CD4-positive, alpha-beta T cell treated with Interleukin-17A for 4 hours (primary cell): Measurements from ENCODE around the gene GNPNAT1.

Experiments used
- DNase-seq: peaks from one replicate; pipeline ENCODE4 v3.0.0-alpha.2; 2020; ENCODE audit warnings: mixed read lengths

Gene GNPNAT1

DNA sequence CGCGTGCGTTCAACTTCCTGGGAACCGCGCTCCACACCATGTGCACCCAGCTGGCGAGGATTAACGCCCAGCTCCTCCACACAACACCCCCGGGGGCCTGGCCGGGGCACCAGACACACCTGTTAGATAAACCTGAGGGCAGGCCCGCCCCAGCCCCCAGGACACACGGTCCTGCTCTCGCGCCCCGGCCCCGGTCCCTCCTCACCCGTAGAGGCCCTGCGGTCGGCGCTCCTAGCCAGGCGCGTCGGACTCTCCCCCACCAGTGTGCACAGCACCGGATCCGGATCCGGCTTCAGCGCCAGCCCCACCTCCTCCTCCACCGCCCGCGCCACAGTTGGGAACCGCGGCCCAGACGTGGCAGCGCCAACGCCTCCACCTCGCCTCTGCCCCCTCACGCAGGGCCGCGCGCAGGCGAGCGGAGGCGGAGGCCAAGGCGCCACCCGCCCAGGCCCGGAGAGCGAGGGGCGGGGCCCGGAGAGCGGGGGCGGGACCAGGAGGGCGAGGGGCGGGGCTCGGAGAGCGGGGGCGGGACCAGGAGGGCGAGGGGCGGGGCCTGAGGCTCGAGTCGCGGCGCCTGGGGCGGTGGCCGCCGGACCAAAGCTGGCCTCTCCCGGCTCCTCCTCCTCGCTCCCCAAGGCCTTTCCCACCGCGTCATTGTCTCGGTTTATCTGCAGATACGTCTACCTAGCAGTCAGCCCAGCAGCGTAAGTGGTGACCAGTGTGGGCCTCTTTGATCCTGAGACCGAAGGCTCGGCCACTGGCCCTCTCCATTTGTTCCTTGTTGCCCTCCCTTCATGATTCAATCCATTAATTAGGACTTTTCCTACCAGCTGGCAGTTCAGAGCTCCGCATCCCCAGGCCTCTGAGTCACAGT lies at the start of gene GNPNAT1:
Gene GNPNAT1 (minus strand): TSS at position 385 of the 874 bp plus-strand sequence. CDS start 6,957 bp downstream, outside the sequence.
- peak; percentile 91 for DNase-seq

DNA sequence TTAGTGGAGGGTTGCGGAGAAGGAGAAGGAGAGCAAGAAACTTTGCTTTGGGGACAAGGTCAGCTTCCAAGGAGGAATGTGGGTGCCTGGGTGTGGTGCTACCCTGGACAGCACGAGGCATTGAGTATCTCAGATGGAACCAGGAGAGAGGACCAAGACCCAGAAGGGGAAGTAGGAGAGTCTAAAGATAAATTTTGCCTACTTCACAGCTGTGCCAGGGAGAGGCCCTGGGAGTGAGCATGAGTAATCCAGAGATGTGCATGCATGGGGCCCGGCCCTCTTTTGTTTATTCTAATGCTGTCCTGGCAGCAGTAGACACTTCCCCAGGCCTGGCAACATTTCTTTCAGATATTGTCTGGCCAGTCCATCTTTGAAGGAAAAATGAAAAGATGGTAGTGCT lies 49.5 kb upstream of the GNPNAT1 start:
- no peak for DNase-seq

DNA sequence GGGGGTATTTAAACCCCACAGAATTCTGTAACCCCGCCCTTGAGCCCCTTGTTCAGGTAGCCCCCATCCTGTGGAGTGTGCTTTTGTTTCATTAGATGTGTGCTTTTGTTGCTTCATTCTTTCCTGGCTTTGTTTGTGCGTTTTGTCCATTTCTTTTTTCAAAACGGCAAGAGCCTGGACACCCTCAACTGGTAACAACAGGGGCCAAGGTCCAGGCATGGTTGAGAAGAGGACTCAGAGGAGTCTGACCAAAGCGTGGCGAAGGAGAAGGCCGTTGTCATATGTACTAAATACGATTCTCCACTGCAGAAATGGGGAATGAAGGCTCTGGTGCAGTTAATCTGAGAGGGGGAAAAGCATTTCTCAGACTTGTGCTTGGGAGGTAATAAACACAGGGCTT lies 46.0 kb upstream of the GNPNAT1 start:
- no peak for DNase-seq

DNA sequence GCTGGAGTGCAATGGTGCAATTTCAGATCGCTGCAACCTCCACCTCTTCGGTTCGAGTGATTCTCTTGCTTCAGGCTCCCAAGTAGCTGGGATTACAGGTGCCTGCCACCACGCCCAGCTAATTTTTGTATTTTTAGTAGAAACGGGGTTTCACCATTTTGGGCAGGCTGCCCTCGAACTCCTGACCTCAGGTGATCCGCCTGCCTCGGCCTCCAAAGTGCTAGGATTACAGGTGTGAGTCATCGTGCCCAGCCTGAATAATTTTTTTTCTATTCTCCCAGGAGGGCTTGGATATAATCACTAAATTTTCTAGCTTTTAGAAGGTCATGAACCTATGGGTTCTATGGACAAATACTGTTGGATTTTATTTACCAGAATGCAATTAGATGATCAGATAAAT lies 44.7 kb upstream of the GNPNAT1 start:
- no peak for DNase-seq

DNA sequence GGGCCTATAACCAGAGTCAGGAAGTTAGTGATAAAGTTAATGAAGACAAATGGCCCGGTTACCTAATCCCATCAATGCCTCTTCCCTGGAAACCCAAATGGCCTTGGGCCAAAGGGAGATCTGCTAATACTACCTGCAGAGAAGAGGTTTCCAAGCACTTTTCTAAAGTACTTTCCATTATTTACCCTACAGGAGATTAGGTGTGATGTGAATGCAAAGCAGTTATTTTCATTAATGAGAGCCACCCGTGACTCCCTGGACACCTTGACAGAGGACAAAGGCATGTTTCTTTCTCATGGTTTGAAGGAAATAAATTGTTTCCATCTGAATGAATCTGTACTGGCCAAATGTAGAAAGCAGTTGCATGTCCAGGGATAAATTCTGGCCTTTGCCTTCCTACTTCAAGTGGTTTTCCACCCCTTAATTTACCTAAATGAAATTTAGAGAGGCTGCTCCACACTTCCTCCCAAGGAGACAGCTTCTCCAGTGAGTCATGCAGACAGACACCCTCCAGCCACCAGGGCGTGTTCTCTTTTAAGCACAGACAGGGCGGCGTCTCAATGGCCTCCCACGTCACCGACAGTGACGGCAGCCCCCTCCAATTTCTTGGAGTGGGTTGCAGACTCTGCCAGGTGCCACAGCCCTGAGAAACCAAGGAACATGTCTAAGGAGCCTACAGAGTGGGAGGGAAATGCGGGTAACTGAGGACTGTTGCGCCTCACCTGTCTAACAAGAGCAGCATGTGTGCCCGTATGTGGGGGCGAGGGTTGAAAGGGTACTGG lies 43.9 kb upstream of the GNPNAT1 start:
- DNase-seq, result no peak

DNA sequence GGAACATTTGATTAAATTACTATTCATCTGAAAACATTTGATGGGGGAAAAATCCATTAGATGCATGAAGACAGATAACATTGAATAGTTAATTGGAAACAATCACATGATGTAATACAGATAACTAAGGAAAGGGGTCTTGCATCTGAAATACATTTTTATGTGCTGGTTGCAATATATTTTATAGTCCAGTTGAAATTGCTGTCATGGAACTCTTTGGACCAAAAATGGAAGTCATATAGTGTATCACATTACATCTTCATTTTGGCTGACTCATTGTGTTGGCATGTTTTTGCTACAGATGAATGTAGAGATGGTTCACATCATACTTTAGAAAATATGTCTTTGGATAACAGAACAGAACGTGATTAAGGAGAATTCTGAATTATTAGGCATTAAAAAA lies 43.0 kb upstream of the GNPNAT1 start:
- DNase-seq, result no peak

DNA sequence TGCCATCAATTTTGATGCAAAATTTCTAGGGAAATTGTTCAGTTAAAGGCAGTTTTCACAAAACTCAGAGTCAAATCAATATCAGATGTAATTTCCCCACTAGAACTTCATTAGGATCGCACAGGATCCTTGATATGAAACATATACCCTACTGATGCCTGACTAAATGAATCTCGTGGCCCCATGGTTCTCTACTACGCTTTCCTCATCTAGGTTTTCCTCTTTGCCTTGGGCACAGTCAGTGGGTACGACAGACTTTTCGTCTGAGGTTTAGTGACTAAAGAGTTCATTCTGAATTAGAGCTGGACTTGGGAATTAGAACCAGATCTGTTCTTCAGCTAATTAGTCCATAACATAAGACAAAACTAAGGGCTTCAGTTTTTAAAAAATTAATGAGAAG lies 42.5 kb upstream of the GNPNAT1 start:
- no peak for DNase-seq

DNA sequence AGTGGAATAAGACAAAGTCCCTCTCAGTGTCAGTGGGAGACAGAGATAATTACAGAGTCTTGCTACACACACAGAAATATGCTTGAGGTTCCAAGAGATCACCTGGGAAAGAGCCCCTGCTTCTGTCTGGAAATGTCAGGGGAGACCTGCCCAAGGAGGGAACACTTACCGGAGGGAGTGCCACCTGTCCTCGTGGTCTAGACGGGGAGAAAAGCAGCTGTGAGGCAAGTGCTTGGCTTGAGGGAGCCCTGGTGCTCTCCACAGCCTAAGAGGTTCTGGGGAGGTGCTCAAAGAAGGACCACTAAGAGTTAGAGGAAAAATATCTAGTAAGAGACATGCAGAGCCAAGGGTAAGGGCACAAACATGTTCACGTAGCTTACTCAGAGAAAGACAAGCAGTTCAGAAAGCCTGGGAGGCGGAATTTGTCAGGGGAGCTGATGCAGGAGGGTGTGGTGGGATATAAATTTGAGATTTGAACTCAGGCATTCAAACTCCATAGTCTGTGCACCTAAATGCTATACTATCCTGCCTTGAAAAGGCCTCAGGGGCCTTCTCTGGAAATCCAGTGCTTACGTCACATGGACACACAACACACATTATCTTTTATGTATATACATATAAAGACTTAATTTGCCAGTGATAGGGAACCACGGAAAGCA lies 38.2 kb upstream of the GNPNAT1 start:
- DNase-seq, result no peak

DNA sequence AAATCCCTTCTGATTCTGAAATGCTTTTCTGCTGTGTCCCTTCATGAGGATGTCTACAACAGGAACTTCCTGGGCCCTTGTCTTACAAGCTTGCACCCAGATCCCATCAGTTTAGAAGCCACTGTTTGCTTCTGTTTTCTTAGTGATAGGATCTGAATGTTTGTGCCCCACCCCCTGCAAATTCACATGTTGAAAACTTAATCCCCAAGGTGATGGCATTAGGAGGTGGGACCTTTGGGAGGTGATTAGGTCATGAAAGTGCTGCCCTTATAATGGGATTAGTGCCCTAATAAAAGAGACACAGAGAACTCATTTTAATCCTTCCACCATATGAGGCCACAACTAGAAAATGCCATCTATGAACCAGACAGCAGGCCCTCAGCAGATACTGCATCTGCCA lies 36.0 kb upstream of the GNPNAT1 start:
- DNase-seq, result no peak

DNA sequence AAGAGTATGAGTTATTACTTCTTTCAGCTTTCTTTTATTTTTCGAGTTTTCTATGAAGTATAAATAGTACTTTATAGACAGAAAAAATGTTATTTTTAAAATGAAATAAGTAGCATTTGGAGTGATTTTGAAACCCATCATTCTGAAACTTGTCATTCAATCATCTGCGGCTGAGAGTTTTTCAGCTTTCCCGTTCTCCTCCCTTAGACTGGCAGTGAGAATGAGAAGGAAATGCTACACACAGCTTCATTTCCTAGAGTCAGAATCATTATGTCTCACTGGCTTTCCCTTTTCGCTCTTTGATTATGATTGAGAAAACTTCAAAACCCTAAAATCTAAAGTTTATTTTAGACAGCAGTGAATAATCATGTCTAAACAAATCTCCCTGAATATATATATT lies 33.7 kb upstream of the GNPNAT1 start:
- DNase-seq, result no peak

DNA sequence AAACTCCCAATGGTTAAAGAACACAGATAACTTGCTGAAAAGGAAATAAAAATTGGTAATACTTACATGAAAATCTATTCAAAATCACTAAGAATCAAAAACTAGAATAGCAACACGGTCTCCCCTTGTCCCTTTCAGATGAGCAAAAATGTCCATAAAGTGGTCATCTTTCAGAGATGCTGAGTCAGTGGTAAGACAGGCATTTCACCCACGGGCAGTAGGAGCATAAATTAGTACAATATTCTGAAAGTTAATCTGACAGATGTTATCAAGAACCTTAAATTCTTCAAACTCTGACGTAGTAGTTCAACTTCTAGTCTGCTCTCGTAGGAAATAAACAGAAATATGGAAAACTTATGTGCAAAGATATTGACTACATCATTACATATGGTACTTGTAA lies 33.1 kb upstream of the GNPNAT1 start:
- no peak for DNase-seq

DNA sequence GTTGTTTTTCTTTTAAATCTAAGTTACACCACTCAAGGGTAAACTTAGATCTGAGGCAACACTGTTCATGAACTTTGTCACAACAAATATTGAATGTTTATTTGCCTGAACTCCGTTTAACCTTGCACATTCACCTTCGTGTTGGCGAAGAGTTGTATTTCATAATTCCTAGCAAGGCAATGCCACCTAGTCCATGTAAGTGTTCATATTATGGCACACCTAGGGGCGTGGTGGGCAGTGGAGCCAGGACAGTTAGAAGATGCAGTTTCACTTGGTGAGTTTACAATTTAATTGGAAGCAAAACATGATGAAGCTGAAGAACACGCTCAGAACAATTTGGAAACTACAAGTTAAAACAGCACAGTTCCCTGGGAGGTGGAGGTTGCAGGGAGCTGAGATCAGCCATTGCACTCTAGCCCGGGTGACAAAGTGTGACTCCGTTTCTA lies 30.4 kb upstream of the GNPNAT1 start:
- DNase-seq, result no peak

DNA sequence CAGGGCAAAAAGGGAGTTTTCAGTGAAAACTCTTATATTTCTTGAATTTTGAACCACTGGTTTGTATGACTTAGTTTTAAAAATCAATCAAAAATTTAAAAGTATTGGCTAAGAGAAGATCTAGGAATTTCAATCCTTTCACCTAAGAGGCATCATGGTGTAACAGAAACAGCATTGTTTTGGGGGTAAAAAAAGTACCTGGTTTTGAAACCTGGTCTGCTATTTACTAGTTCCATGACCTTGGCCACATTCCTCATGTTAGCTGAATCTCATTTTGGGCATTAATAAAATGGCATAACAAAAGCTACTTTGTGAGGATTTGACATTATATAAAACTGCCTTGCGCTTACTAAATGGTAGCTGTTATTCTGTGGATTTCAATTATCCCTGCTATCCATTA lies 16.7 kb upstream of the GNPNAT1 start:
- DNase-seq, result no peak

DNA sequence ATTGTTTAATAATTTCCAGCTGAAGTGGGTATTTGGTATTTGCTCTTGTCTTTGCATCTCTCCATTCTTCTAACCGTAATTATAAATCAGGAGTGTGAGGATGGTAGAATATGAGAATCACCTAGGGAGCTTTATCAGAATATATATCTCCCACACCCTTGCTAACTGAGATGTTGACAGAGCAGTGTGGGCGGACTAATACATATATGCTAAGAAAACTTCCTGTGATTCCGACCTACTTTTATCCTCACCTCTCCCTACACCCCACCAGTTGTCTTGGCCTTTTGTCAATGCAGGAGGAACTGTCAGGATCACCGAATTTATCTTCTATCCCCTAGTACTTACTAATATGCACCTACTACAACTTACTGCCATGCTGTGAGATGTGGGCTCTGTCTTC lies 14.7 kb upstream of the GNPNAT1 start:
- no peak for DNase-seq

DNA sequence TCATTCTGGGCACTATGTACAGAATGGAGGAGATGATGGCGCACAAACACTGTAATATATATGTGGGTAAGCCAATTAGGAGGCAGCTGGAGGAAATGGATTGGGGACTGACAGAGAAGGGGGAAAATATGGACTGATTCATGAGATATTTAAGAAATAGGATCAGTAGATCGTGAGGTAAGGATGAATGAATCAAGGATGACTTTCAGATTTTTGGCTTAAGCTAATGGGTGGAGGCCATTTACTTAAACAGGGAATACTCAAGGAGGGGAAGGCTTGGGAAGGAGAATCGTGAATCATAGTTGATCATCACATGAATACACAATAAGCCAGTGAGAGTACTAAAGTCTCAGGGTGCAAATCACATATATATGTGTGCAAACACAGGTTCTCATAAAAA lies 11.2 kb upstream of the GNPNAT1 start:
- no peak for DNase-seq

DNA sequence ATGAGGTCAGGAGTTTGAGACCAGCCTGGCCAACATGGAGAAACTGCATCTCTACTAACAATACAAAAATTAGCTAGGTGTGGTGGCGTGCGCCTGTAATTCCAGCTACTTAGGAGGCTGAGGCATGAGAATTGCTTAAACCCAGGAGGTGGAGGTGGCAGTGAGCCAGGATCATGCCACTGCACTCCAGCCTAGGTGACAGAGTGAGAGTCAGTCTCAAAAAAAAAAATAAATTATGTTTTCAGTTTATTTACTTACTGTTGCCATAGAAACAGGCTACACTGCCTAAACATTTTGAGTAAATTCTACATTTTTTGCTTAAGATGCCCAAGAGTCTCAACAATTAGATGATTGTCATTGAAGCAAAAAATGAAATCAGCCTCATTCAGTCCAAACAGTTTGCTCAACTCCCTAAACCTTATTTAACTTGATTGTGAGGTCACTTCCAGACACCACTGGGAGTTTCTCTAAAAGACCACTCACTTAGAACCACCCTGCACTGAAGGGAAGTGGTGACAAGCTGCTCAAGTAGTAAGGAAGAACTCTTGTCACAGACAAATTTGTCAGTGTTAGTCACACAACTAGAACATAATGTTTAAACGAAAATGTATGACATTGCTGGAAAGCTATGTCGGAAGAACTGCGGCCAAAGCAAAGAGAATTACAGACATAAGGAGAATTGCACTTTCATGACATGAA lies 9.8 kb upstream of the GNPNAT1 start:
- DNase-seq, result no peak

DNA sequence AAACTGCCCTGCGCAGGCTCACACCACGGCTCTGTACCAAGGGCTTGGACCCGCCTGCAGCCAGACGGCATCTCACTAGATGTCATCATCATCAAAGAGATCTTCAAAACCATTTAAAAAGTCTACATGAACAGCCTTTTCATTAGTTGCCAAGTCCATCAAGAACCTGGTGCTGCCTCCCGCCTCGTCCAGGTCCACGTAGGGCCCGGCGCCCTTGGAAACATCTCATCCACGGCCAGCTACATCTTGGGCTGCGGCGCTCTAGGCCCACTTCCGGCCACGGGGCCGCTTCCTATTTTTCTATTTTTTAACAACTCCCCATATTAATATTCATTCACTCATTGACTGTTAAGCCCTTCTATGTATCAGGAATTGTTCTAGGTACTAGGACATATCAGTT lies 7.4 kb upstream of the GNPNAT1 start:
- no peak for DNase-seq

DNA sequence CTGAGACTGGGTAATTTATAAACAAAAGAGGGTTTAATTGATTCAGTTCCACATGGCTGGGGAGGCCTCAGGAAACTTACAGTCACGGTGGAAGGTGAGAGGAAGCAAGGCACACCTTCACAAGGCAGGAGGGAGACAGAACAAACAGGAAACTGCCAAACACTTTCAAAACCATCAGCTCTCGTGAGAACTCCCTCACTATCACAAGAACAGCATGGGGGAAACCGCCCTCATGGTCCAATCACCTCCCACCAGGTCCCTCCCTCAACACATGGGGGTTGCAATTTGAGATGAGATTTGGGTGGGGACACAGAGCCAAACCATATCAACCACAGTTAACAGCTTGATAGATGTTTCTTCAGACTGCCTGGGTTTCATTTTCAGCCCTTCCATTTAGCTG lies 6.2 kb upstream of the GNPNAT1 start:
- no peak for DNase-seq

DNA sequence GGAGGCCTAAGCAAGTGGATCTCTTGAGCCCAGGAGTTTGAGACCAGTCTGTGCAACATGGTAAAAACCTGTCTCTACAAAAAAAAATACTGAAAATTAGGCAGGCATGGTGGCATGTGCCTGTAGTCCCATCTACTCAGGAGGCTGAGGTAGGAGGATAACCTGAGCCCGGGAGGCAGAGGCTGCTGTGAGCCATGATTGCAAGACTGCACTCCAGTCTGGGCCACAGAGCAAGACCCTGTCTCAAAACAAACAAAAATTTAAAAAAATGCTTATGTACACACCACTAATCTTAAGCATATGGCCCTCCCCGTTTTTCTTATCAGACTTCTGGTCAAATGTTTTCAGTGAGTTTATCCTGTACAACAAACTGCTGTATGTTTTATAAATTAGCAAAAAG lies 1.7 kb upstream of the GNPNAT1 start:
- DNase-seq, result no peak

DNA sequence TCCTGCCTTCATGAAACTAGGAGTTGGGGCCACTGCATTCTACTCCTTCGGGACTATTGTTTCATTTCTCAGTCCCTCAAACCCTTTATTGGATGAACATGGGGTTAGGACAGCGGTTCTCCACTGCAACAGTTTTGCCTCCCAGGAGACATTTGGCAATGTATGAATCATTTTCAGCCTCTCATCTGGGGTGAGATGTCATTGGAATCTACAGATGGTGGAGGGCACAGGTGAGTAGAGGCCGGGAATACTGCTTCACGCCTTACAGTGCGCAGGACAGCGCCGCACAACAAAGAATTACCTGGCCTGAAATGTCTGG lies 649 bp upstream of the GNPNAT1 start:
- DNase-seq, result no peak

DNA sequence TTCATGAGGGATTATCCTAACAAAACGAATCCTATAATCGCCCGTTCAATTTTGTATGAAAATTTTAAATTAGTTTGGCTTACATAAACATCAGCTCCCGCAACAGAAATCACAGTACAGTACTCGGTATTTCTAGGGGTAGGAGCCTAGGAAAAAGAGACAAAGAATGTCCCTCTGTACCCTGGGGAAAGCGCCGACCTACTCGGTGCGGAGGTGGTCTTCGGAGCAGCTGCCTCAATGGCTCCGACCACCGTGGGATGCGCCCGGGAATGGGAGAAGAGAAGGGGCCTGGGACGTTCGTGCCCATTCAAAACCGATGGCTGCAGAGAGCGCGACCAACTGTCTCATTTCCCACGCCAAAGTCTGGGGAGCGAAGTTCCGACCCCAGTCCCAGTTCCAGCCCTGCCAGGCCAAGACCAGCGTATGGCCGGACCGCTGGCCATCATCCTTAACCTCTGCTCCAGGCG lies 618 bp downstream of the GNPNAT1 start:
- no peak for DNase-seq

DNA sequence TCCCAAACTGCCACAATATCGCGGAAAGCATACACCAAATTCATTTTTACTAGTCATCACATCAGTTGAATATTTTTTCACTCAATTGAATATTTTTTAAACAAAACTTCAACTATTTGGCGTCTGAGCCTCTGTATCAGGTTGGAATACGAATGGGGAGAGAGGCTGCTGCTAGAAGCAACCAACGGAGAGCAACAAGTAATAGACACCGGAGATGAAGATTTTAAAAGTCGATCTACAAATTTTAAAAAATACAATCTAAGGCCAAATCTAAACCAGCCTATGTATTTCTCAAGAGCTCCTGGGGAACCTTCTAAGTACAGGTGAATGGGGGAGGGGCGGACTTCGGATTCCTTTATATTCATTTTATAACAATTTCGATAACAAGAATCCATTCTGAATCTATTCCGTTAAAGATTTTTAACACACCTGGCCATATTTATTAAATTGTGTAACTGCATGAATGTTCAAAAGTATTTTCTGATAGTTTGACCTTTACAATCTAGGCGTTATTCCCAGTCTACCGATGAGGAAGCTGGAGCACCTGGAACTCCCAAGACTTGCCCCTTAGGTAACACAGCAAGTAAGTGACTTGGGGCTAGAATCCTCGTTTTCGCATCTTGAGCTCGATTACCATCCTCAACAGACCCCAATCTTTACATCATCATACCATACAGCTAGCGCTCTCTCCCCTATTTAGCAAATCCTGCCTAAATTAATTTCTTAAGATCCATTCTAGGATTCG lies 1.2 kb downstream of the GNPNAT1 start:
- DNase-seq, result no peak
